Muscle of leg (tissue), 11 donors: ENCODE results near the gene WDR83. TPM values are rescaled to one million over a fixed set of nuclear protein-coding genes. Genes with fewer than 3 reads are reported as not detected.
"Not testable (repeated sequence)": the region's sequence is repeated elsewhere in the genome, so short reads cannot be mapped to it uniquely, and the experiment has no call there.

Source experiments
- DNase-seq: peaks from one replicate; pipeline ENCODE4 v3.0.0; 2013
- H3K27ac ChIP-seq: one replicate; pipeline ENCODE4 v1.5.1; 2013; ENCODE audit warnings: mild to moderate bottlenecking, low read length, control low read depth
- H3K27me3 ChIP-seq: one replicate; pipeline ENCODE4 v1.6.1; 2013; ENCODE audit warnings: low read length; ENCODE audit not compliant: control insufficient read depth, insufficient read depth
- H3K36me3 ChIP-seq: one replicate; pipeline ENCODE4 v1.6.1; 2013; ENCODE audit warnings: low read length; ENCODE audit not compliant: control insufficient read depth, insufficient read depth
- H3K4me1 ChIP-seq: one replicate; pipeline ENCODE4 v1.6.1; 2013; ENCODE audit warnings: low read length; ENCODE audit not compliant: control insufficient read depth, insufficient read depth
- H3K4me3 ChIP-seq: one replicate; pipeline ENCODE4 v1.5.1; 2013; ENCODE audit warnings: low read length, control low read depth
- H3K9me3 ChIP-seq: replicated peaks from 2 replicates; pipeline ENCODE4 v1.6.1; 2013; ENCODE audit warnings: low read depth, low read length; ENCODE audit not compliant: control insufficient read depth
- WGBS: methylation state at CpG from one replicate; pipeline ENCODE4 v1.1.5; 2013; ENCODE audit warnings: missing lambda C conversion rate; ENCODE audit not compliant: insufficient coverage; 5-methylcytosine and 5-hydroxymethylcytosine counted together
- polyA plus RNA-seq, 8 donors: library from polyadenylated mRNA; unstranded; fragments of 120-200 nt; gene quantifications; one replicate each; pipeline versions ENCODE4 v1.2.1 to v1.2.3, GENCODE V29; 2013; ENCODE audit warnings: inconsistent platforms in 1 of 8, low replicate concordance in 1 of 8; ENCODE audit not compliant: insufficient read length in 8 of 8, insufficient read depth in 1 of 8
- total RNA-seq: library from RNA; stranded (reverse); fragments of 120-200 nt; gene quantifications from one replicate; pipeline ENCODE4 v1.2.4, GENCODE V29; 2013

WDR83 gene
- total and polyA plus RNA-seq, 9 donors, result 6.8 to 16.0 (median 13.0) TPM

- H3K4me1 ChIP-seq, result peaks cover 4% of the 10 kb centered on the region
- no peak for DNase-seq
- H3K4me3 ChIP-seq, result no peak overlapping the region
- no peaks in the 10 kb centered on the region for H3K9me3 ChIP-seq
- no peak overlapping the region for H3K27ac ChIP-seq
- H3K27me3 ChIP-seq, result no peaks in the 10 kb centered on the region
- WGBS, result 94% methylated on average over 15 of the region's 22 CpGs
- no peaks in the 10 kb centered on the region for H3K36me3 ChIP-seq
Measured at GRCh38 chr19:12638611-12639182, 27.9 kb upstream of the WDR83 start.

DNA sequence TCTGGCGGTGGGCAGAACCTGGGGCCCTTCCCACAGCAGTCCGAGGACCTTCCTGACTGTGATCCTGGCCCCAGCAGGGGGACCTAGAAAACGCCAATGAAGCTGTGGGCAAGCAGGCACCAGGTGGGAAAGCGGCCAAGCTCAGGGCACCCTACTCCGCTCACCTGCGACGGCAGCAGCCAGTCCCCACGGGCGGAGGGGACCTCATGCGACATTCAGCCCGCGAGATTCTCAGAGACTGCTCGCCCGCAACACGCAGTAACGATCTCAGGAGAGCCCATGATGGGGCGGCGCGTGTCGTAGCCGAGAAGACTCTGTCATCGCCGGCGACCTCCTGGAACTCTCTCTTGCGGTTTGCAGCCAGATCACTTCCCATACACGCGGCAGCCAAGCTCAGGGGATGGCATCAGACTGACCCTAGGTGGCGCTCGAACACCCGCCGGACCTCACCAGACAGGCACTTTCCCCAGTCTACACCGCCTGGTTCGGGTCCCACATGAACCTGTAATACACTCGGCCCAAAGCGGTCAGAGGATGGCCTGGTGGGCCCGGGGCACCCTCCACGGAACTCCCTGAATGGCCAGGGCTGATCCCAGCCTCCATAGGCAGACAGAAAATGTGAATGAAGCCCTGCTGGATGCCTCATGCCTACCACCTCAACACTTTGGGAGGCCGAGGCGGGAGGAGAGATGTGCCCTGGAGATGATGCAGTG lies 26.6 kb upstream of the WDR83 start:
- WGBS, result 6% methylated on average over 37 of the region's 39 CpGs
- H3K4me3 ChIP-seq, result no peak overlapping the region
- H3K36me3 ChIP-seq, result no peaks in the 10 kb centered on the region
- H3K27me3 ChIP-seq, result no peaks in the 10 kb centered on the region
- peak; percentile 72 for DNase-seq
- H3K4me1 ChIP-seq, result peaks cover 4% of the 10 kb centered on the region
- H3K9me3 ChIP-seq, result no peaks in the 10 kb centered on the region
- no peak overlapping the region for H3K27ac ChIP-seq

- H3K4me1 ChIP-seq, result peaks cover 4% of the 10 kb centered on the region
- H3K9me3 ChIP-seq, result no peaks in the 10 kb centered on the region
- WGBS, result 65% methylated on average over 13 of the region's 13 CpGs
- no peak overlapping the region for H3K27ac ChIP-seq
- H3K4me3 ChIP-seq, result no peak overlapping the region
- no peaks in the 10 kb centered on the region for H3K36me3 ChIP-seq
- DNase-seq, result no peak
- no peaks in the 10 kb centered on the region for H3K27me3 ChIP-seq
Measured at GRCh38 chr19:12641456-12641855, 25.2 kb upstream of the WDR83 start.

GRCh38 chr19:12642506-12642905 lies 24.1 kb upstream of the WDR83 start:
- Histone ChIP-seq H3K27ac (no peak overlapping the region), H3K9me3 (no peaks in the 10 kb centered on the region), H3K4me3 (no peak overlapping the region), H3K4me1 (peaks cover 7% of the 10 kb centered on the region), H3K36me3 (no peaks in the 10 kb centered on the region), H3K27me3 (no peaks in the 10 kb centered on the region)
- 90% methylated on average over 26 of the region's 26 CpGs for WGBS
- DNase-seq, result no peak

- not testable (repeated sequence) for H3K9me3 ChIP-seq
Measured at GRCh38 chr19:12643716-12644115, 22.9 kb upstream of the WDR83 start.

GRCh38 chr19:12646551-12646950 lies 20.1 kb upstream of the WDR83 start:
- H3K27ac ChIP-seq, result no peak overlapping the region
- DNase-seq, result no peak
- H3K27me3 ChIP-seq, result peaks cover 6% of the 10 kb centered on the region
- 77% methylated on average over 6 of the region's 10 CpGs for WGBS
- H3K4me1 ChIP-seq, result peaks cover 13% of the 10 kb centered on the region
- H3K36me3 ChIP-seq, result no peaks in the 10 kb centered on the region
- H3K4me3 ChIP-seq, result no peak overlapping the region
- no peaks in the 10 kb centered on the region for H3K9me3 ChIP-seq

More at GRCh38 chr19:12643716-12644115, 22.9 kb upstream of the WDR83 start:
- 91% methylated on average over 11 of the region's 14 CpGs for WGBS
- not testable (repeated sequence) for H3K4me3 ChIP-seq, H3K27me3 ChIP-seq, DNase-seq, H3K36me3 ChIP-seq, H3K27ac ChIP-seq
- H3K4me1 ChIP-seq, result peaks cover 17% of the 10 kb centered on the region

- Histone ChIP-seq H3K4me1 (peaks cover 13% of the 10 kb centered on the region), H3K27me3 (peaks cover 6% of the 10 kb centered on the region), H3K9me3 (no peaks in the 10 kb centered on the region), H3K4me3 (no peak overlapping the region), H3K36me3 (no peaks in the 10 kb centered on the region), H3K27ac (no peak overlapping the region)
- WGBS, result 69% methylated on average over 5 of the region's 8 CpGs
- no peak for DNase-seq
Measured at GRCh38 chr19:12647047-12647446, 19.6 kb upstream of the WDR83 start.

DNA sequence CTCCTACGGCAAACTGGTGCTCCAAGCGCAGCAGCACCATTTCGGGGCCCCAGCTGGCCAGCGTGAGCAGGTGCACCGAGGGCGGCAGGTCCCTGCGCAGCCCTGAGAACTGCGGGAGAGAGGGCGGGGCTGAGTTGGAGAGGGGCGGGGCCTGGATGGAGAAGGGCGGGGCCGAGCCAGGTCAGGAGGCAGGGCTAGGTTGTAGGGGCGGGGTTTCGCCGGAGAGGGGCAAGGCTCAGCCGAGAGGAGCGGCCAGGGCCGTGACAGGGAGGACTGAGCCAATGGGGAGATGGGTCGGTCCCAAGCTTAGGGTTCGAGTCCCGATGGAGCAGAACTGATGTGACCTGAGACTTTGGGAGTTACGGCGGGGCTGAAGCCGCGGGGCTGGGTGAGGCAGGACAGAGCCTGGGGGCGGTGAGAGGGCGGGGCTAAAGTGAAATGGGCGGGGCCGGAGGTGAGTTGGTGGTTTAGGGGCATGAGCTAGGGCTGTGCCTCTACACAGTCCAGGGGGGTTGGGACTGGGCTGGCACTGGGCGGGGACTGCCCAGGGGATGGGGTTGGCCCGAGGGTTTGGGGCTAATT lies 19.0 kb upstream of the WDR83 start:
- H3K36me3 ChIP-seq, result no peaks in the 10 kb centered on the region
- H3K27me3 ChIP-seq, result peaks cover 6% of the 10 kb centered on the region
- H3K9me3 ChIP-seq, result no peaks in the 10 kb centered on the region
- H3K4me3 ChIP-seq, result no peak overlapping the region
- H3K4me1 ChIP-seq, result peaks cover 13% of the 10 kb centered on the region
- H3K27ac ChIP-seq, result no peak overlapping the region
- DNase-seq, result no peak
- WGBS, result 5% methylated on average over 30 of the region's 31 CpGs

- H3K4me1 ChIP-seq, result peaks cover 13% of the 10 kb centered on the region
- WGBS, result 7% methylated on average over 29 of the region's 29 CpGs
- no peak for DNase-seq
- peaks cover 6% of the 10 kb centered on the region for H3K27me3 ChIP-seq
- peak overlapping the region; percentile 0 for H3K4me3 ChIP-seq
- H3K9me3 ChIP-seq, result no peaks in the 10 kb centered on the region
- no peak overlapping the region for H3K27ac ChIP-seq
- no peaks in the 10 kb centered on the region for H3K36me3 ChIP-seq
Measured at GRCh38 chr19:12648088-12648487, 18.5 kb upstream of the WDR83 start.

GRCh38 chr19:12649941-12650340 lies 16.7 kb upstream of the WDR83 start:
- Histone ChIP-seq H3K27me3 (peaks cover 6% of the 10 kb centered on the region), H3K27ac (no peak overlapping the region), H3K4me1 (peaks cover 13% of the 10 kb centered on the region), H3K4me3 (no peak overlapping the region), H3K9me3 (no peaks in the 10 kb centered on the region), H3K36me3 (peaks cover 3% of the 10 kb centered on the region)
- no peak for DNase-seq
- 89% methylated on average over 7 of the region's 10 CpGs for WGBS
